ENCODE results near the gene LCNL1.

The LCNL1 gene

DNA sequence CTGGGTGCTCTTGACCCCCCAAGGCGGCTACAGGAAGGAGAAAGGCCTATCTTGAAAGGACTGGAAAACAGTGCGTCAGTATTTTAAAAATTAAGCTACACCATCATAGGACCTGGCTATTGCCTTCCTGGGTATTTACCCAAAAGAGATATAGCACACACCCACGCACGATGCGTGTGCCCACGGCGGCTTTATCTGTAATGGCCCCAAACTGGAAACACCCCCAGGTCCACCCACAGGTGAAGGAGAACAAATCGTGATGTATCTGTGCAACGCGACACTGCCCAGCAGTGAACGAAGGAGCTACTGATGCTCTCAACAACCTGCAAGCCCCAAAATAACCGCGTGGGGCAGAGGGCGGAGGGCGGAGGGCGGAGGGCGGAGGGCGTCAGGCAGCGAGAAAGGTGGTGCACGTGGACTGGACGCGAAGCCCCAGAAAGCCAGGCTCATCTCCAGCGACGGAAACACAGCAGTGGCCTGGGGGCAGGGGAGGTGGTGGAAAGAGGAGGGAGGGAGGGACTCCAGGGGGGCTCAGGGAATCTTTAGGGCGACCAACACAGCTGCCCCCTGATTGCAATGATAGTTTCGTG lies 17.9 kb upstream of the LCNL1 start:
- no peak for DNase-seq (ENCODE audit: low read depth)
- TF ChIP-seq, protein P1, sequence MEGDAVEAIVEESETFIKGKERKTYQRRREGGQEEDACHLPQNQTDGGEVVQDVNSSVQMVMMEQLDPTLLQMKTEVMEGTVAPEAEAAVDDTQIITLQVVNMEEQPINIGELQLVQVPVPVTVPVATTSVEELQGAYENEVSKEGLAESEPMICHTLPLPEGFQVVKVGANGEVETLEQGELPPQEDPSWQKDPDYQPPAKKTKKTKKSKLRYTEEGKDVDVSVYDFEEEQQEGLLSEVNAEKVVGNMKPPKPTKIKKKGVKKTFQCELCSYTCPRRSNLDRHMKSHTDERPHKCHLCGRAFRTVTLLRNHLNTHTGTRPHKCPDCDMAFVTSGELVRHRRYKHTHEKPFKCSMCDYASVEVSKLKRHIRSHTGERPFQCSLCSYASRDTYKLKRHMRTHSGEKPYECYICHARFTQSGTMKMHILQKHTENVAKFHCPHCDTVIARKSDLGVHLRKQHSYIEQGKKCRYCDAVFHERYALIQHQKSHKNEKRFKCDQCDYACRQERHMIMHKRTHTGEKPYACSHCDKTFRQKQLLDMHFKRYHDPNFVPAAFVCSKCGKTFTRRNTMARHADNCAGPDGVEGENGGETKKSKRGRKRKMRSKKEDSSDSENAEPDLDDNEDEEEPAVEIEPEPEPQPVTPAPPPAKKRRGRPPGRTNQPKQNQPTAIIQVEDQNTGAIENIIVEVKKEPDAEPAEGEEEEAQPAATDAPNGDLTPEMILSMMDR (IDR thresholded peaks at IDR 0.05; ENCODE audit: low read depth, low read length, missing control alignments) = no peak
- no peak overlapping the region for H3K4me3 ChIP-seq (ENCODE audit: low read depth, low read length)

DNA sequence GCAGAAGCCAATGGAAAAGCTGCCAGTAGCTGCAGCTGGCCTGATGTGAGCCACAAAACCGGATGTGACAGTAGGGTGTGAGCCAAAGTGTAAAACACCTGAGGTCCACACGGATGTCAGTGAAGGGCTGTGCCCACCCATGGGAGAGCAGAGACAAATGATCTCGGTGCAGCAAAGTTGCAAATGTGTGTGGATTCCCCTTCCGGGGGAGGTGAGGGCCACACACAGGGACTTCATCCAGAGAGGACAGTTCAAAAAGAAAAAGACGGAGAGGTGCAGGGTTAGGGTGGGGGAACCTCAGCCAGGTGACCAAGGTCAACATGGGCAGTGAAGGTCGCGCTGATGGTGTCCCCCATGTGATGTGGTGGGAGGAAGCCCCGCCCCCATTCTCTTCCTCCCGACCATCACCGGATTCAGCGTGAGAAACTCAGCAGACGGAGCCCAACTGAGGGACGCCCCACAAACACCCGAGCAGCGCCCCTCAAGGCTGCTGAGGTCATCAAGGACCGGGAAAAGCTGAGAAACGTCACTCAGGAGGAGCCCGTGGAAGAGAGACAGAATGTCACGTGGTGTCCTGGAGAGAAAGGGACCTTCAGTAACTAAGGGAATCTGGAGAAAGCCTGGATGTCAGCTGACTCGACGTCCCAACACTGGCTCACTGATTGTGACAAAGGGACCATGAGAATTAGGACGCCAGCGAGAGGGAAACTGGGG lies 16.9 kb upstream of the LCNL1 start:
- TF ChIP-seq, protein P1 (IDR thresholded peaks at IDR 0.05; ENCODE audit: low read depth, low read length, missing control alignments) = no peak
- no peak for DNase-seq (ENCODE audit: low read depth)
- no peak overlapping the region for H3K4me3 ChIP-seq (ENCODE audit: low read depth, low read length)

DNA sequence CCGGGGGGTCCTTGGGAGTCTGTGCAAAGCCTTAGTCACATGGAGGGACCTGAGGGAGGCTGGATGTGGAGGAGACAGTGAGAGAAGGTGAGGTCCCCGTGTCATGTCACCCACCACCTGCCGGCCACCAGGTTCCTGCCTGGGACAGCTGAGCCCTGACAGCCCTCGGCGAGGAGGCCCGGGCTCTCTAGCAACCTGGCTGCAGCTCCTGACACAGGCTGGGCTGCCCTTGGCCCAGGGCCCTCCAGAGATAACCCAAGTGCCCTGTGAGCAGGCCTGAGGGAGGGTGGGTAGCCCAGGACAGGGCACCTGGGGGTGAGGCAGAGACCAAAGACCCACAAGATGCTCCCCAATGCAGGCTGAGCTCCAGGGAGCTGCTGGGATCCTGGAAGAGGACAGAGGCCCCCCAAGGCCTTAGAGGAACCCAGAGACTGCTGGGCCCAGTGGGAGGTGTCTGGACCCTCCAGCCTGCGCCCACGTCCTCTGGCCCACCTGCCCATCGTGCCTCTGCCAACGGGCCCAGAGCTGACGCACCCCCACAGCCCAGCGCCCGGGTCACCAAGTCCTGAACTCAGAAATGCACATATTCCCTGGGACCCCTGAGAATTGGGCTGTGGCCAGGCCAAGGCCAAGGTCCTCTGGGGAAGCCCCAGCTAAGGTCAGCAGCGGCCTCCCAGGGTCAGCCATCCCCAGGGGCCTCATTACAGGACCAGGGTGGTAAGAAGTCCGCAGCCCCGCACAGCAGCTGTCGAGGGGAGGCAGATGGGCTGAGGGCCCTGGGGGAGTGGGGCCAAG lies 14.3 kb upstream of the LCNL1 start:
- DNase-seq (ENCODE audit: low read depth) = no peak
- TF ChIP-seq, protein P1 (IDR thresholded peaks at IDR 0.05; ENCODE audit: low read depth, low read length, missing control alignments) = no peak
- H3K4me3 ChIP-seq (ENCODE audit: low read depth, low read length) = no peak overlapping the region

DNA sequence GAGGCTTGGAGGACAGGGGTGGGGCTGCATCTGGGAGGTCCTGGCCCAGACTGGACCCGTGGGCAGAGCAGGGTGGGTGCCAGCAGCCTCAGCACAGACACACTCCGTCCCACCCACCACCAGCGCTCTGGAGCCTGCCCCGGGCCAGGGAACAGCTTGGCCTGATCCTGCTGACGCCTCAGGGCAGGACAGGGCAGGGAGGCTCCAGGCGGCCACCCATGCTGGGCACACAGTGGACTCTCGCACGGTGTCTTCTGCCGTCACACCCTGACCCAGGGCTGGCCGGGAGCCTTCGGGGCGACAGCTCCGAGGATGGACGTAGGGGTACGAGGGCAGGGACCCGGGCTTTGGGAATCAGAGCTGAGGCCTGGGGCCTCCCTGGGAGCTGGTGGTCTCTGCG lies 13.6 kb upstream of the LCNL1 start:
- TF ChIP-seq, protein P1 (IDR thresholded peaks at IDR 0.05; ENCODE audit: low read depth, low read length, missing control alignments) = no peak
- DNase-seq (ENCODE audit: low read depth) = no peak
- H3K4me3 ChIP-seq (ENCODE audit: low read depth, low read length) = no peak overlapping the region

DNA sequence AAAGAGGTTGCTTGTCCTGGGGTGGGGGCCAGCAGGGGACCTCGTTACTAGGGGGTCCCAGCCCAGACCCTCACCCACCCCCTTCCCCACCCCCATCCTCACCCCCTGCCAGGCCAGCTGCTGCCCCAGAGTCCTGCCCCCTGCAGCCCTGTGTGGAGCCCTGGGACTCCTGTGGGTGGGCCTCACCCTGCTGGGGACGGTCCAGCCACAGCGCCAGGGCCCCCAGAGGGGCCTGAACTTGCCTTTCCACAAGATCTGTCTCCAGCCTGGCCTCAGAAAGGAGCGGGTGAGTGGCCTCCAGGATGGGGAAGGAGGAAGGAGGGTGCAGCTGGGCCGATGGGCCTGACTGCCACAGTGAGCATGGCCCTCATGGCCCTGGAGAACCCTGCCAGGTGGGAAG lies 13.0 kb upstream of the LCNL1 start:
- DNase-seq (ENCODE audit: low read depth) = no peak
- TF ChIP-seq, protein P1 (IDR thresholded peaks at IDR 0.05; ENCODE audit: low read depth, low read length, missing control alignments) = no peak
- H3K4me3 ChIP-seq (ENCODE audit: low read depth, low read length) = no peak overlapping the region

DNA sequence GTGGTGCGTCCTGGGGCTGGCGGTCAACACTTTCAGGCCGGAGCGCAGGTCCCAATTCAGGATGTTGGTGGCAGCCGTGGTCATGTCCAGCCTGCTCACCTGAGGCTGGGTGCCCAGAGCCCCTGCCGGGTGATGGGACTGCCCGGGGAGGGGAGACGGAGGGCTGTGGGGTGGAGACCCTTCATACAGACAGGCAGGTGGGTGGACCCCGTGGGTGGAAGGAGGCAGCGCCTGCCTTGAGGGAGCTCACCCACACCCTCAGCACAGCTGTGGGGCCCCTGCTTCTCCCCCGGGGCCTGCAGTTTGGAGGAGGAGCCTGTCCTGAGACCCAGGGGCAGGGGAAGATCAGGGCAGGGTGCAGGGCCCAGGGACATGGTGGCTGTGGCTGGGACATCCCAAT lies 12.4 kb upstream of the LCNL1 start:
- TF ChIP-seq, protein P1 (IDR thresholded peaks at IDR 0.05; ENCODE audit: low read depth, low read length, missing control alignments) = no peak
- H3K4me3 ChIP-seq (ENCODE audit: low read depth, low read length) = no peak overlapping the region
- DNase-seq (ENCODE audit: low read depth) = no peak
